ENCODE data around the gene SCAMP4. TPM values are rescaled to one million over a fixed set of nuclear protein-coding genes. Genes with fewer than 3 reads are reported as not detected.

Gene SCAMP4
- total and polyA plus RNA-seq, 2 of the 13 experiments (the other 11 are each of a cell fraction or from before 2014, with no cell fraction given), result 10.7 to 13.7 TPM

GRCh38 chr19:1962674-1963073 is 57.5 kb downstream of the SCAMP4 start:
- Histone ChIP-seq H3K79me2 (ENCODE audit: insufficient read depth, low read length) (peaks cover 5% of the 10 kb centered on the region), H3K4me2 (ENCODE audit: low read depth, low read length) (no peak overlapping the region), H3K9me3 (ENCODE audit: low read length) (no peaks in the 10 kb centered on the region), H3K4me1 (ENCODE audit: insufficient read depth, low read length) (no peaks in the 10 kb centered on the region), H3K9ac (ENCODE audit: insufficient read depth, low read depth, low read length) (no peak overlapping the region), H3K4me3 (replicated peaks in 1 of 3; ENCODE audit: insufficient read depth in 1 of 3, low read depth in 2 of 3, low read length in 3 of 3) (no peak overlapping the region), H4K20me1 (ENCODE audit: insufficient read depth, low read length) (peaks cover 11% of the 10 kb centered on the region; the same call in 1 of the 2 replicates), H3K27ac (ENCODE audit: extremely low read length, insufficient read depth, low read length) (no peak overlapping the region), H3K36me3 (replicated peaks in 1 of 2; ENCODE audit: control insufficient read depth in 1 of 2, insufficient read depth in 2 of 2, low read length in 2 of 2) (peaks cover 4 to 9% of the 10 kb centered on the region in 2 experiments; a peak in 4 of 5 replicates), H2AFZ (ENCODE audit: low read length) (no peak overlapping the region), H3K27me3 (ENCODE audit: control insufficient read depth in 1 of 2, insufficient read depth in 2 of 2, low read length in 2 of 2) (no peaks in the 10 kb centered on the region)
- TF ChIP-seq FOXM1 (CRISPR knock-in tag; IDR thresholded peaks at IDR 0.05) (no peak), AGO2 (optimal IDR thresholded peaks at IDR 0.05; ENCODE audit: low read depth, low read length) (peak; percentile 39), UBTF (CRISPR knock-in tag; IDR thresholded peaks at IDR 0.05) (no peak)
- ChIA-PET CTCF (ENCODE audit: low intra/inter-chr PET ratio, low total read pairs) (no interaction called here), POLR2A (no interaction called here)
- intact Hi-C loops (cut with micrococcal nuclease; ENCODE audit: unreplicated experiment) (no loop called here), in situ Hi-C loops (cut with HindIII; ENCODE audit: extremely low pct_ligation_motif_present, low pct_unique_long_range_greater_than_20kb) (no loop called here)
- DNase-seq (ENCODE audit: low spot score) (no peak), FAIRE-seq (no peak), ATAC-seq (no peak)
- WGBS (ENCODE audit: low lambda C conversion rate), result 97% methylated on average over 23 of the region's 23 CpGs
- no TSS peak for BruUV-seq (replicated peaks)

- Histone ChIP-seq H3K4me3 (replicated peaks in 1 of 3; ENCODE audit: insufficient read depth in 1 of 3, low read depth in 2 of 3, low read length in 3 of 3) (no peak overlapping the region), H3K4me2 (ENCODE audit: low read depth, low read length) (no peak overlapping the region), H3K9me3 (ENCODE audit: low read length) (no peaks in the 10 kb centered on the region), H3K36me3 (replicated peaks in 1 of 2; ENCODE audit: control insufficient read depth in 1 of 2, insufficient read depth in 2 of 2, low read length in 2 of 2) (peaks cover 12 to 27% of the 10 kb centered on the region in 2 experiments; a peak in 4 of 5 replicates), H3K79me2 (ENCODE audit: insufficient read depth, low read length) (peaks cover 2% of the 10 kb centered on the region), H4K20me1 (ENCODE audit: insufficient read depth, low read length) (peaks cover 5% of the 10 kb centered on the region; the same call in 1 of the 2 replicates), H3K27ac (ENCODE audit: extremely low read length, insufficient read depth, low read length) (no peak overlapping the region), H3K4me1 (ENCODE audit: insufficient read depth, low read length) (no peaks in the 10 kb centered on the region), H3K9ac (ENCODE audit: insufficient read depth, low read depth, low read length) (no peak overlapping the region), H3K27me3 (ENCODE audit: control insufficient read depth in 1 of 2, insufficient read depth in 2 of 2, low read length in 2 of 2) (no peaks in the 10 kb centered on the region), H2AFZ (ENCODE audit: low read length) (no peak overlapping the region)
- no peak for TF ChIP-seq U2AF2 (IDR thresholded peaks at IDR 0.05; ENCODE audit: low read depth, low read length)
- TF ChIP-seq AGO2 (optimal IDR thresholded peaks at IDR 0.05; ENCODE audit: low read depth, low read length), result peak; percentile 13
- ATAC-seq, result no peak
- POLR2A ChIA-PET, result no interaction called here
- in situ Hi-C loops (cut with HindIII; ENCODE audit: extremely low pct_ligation_motif_present, low pct_unique_long_range_greater_than_20kb), result no loop called here
- 98% methylated on average over 22 of the region's 26 CpGs for WGBS (ENCODE audit: low lambda C conversion rate)
- no peak for DNase-seq (ENCODE audit: low spot score)
- CTCF ChIA-PET (ENCODE audit: low intra/inter-chr PET ratio, low total read pairs), result no interaction called here
- no TSS peak for BruUV-seq (replicated peaks)
- intact Hi-C loops (cut with micrococcal nuclease; ENCODE audit: unreplicated experiment), result no loop called here
- no peak for FAIRE-seq
Measured at GRCh38 chr19:1967087-1967608, 61.9 kb downstream of the SCAMP4 start.

All from HepG2 (cell line).